GM10266 (cell line): ENCODE results near the gene SH3PXD2A.

Experiments used
- DNase-seq: peaks from one replicate; pipeline ENCODE4 v3.0.0; 2012; ENCODE audit errors: extremely low spot score
- CTCF ChIP-seq: IDR thresholded peaks from 2 replicates; pipeline ENCODE4 v1.5.1; 2012; ENCODE audit warnings: mild to moderate bottlenecking, low read depth; ENCODE audit not compliant: control insufficient read depth, insufficient read depth; ENCODE audit errors: missing control alignments

SH3PXD2A gene

DNA sequence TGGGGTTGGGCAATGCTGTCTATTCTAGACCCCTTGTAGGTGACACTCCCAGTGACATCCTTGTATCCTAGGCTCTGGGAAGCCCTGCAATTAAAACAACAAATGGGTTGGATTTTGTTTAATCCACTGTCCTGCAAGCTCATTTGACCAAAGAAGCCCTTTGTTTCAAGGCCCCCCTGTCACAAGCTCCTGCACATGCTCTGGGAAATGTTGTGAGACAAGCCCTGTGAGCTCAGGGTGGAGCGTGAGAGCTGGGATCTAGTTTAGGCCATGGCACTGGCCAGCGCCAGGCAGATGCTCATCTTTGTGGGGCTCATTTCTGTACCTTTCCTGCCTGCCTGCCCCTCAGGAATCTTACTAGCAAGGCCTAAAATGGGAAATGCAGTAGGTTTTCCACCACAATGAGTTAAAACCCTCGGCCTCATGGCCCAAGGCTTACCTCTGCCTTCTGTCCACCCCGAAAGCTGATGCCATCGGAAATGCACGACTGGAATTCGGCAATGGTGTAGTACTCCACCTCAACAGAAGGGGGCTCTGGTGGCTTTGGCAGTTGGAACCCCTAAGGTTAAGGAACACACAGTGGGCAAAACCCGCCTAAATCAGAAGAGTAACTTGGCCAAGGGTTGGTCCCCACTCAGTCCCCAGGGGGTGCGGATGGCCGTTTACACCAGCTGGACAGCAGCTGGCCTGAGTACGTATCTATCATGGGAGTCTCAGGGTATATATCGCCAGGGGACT, 249.8 kb downstream of the SH3PXD2A start:
- TF ChIP-seq CTCF: peak; percentile 65
- peak; percentile 81 for DNase-seq

- no peak for TF ChIP-seq CTCF
- no peak for DNase-seq
Measured at GRCh38 chr10:103603382-103603781, 252.0 kb downstream of the SH3PXD2A start.

- no peak for DNase-seq
- no peak for TF ChIP-seq CTCF
Measured at GRCh38 chr10:103602852-103603155, 252.6 kb downstream of the SH3PXD2A start.

GRCh38 chr10:103602028-103602851, 253.1 kb downstream of the SH3PXD2A start:
- DNase-seq: no peak
- TF ChIP-seq CTCF: no peak

- TF ChIP-seq CTCF: no peak
Measured at GRCh38 chr10:103600956-103601569, 254.3 kb downstream of the SH3PXD2A start.

GRCh38 chr10:103600325-103600724, 255.1 kb downstream of the SH3PXD2A start:
- no peak for TF ChIP-seq CTCF
- no peak for DNase-seq

More at GRCh38 chr10:103600956-103601569, 254.3 kb downstream of the SH3PXD2A start:
- DNase-seq: no peak
